ENCODE results near the gene MYO1A.

DNA sequence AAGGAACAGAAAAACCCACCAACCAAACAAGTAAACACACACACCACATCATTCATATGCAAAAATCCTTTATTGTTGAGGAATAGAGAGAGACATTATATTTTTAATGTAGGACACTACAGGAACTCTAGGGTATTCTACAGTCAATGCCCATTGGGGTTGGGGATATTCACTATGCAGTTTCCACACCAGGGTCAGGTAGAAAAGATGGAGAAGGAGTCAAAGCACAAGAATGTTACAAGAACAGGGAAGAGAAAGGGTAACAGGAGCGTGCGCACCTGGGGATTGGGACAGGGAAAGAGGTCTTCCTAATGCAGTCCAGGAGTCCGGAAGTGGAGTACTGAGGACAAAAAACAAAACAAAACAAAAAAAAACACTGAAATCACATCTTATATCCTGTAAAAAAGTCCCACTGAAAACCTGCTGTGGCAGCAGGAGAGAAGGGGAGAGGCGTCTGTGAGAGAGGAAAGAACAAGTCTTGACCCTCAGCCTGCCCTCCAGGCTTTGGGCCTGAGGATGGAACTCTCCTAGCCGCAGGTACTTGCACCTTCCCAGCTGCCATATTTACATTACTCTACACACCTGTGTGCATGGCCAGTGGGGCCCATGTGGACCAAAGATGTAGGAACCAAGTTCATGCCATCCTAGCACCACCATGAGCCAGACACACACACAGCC, 39.8 kb downstream of the MYO1A start:
- TF ChIP-seq POLR2A (IDR thresholded peaks at IDR 0.05) = no peak
- TF ChIP-seq, protein P1, sequence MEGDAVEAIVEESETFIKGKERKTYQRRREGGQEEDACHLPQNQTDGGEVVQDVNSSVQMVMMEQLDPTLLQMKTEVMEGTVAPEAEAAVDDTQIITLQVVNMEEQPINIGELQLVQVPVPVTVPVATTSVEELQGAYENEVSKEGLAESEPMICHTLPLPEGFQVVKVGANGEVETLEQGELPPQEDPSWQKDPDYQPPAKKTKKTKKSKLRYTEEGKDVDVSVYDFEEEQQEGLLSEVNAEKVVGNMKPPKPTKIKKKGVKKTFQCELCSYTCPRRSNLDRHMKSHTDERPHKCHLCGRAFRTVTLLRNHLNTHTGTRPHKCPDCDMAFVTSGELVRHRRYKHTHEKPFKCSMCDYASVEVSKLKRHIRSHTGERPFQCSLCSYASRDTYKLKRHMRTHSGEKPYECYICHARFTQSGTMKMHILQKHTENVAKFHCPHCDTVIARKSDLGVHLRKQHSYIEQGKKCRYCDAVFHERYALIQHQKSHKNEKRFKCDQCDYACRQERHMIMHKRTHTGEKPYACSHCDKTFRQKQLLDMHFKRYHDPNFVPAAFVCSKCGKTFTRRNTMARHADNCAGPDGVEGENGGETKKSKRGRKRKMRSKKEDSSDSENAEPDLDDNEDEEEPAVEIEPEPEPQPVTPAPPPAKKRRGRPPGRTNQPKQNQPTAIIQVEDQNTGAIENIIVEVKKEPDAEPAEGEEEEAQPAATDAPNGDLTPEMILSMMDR (IDR thresholded peaks at IDR 0.05) = no peak
